ENCODE data around the gene CDY2A.
"Not testable (repeated sequence)": the region's sequence is repeated elsewhere in the genome, so short reads cannot be mapped to it uniquely, and the experiment has no call there.

CDY2A gene, protein sequence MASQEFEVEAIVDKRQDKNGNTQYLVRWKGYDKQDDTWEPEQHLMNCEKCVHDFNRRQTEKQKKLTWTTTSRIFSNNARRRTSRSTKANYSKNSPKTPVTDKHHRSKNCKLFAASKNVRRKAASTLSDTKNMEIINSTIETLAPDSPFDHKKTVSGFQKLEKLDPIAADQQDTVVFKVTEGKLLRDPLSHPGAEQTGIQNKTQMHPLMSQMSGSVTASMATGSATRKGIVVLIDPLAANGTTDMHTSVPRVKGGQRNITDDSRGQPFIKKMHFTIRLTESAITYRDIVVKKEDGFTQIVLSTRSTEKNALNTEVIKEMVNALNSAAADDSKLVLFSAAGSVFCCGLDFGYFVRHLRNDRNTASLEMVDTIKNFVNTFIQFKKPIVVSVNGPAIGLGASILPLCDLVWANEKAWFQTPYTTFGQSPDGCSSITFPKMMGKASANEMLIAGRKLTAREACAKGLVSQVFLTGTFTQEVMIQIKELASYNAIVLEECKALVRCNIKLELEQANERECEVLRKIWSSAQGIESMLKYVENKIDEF

DNA sequence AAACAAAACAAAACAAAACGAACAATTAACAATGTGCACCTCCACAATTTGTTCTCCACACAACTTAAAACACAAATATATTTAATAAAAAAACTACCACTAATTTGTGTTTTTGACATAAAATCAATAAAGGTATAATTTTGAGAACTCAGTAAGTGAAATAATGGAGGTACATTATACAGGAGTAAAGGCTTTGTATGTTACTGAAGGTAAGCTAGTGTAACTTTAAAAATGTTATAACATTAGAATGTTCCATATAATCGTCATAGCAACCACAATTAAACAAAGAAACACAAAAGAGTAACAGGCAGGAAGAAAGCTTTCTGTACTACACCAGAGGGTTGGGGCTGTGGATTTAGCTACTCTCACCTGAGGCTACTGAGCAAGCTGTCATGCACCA is at the start of gene CDY2A:
Gene CDY2A (plus strand): TSS at position 301 of the 400 bp plus-strand sequence. CDS start 328 bp downstream, outside the sequence.
- DNase-seq: not testable (repeated sequence)

DNA sequence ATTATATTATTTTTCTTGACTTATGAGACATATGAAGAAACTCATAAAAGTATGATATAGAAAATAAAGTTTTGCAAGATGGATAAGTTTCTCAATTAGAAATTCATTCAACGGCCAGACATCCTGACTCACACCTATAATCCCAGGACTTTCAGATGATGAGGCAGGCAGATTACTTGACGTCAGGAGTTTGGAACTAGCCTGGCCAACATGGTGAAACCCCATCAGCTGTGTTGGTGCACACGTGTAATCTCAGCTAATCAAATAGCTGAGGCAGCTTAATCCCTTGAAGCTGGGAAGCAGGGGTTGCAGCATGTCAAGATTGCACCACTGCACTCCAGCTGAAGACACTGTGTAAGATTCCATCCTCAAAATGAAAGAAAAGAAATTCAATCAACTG is 28.0 kb upstream of the CDY2A start:
- not testable (repeated sequence) for DNase-seq

DNA sequence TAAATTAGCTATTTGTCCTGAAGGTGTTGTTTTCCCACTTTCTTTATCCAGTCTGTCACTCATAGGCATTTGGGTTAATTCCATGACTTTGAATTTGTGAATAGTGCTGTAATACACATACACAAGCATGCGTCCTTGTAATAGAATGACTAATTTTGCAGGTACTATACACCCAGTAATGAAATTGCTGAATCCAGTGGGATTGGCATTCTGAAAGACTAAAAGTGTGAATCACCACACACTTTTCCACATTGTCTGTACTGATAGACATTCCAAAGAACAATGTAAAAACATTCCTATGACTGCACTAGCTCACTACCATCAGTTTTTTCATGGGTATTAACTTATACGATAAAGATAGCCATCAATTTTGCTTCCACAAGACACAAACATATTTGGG is 27.3 kb upstream of the CDY2A start:
- not testable (repeated sequence) for DNase-seq

DNA sequence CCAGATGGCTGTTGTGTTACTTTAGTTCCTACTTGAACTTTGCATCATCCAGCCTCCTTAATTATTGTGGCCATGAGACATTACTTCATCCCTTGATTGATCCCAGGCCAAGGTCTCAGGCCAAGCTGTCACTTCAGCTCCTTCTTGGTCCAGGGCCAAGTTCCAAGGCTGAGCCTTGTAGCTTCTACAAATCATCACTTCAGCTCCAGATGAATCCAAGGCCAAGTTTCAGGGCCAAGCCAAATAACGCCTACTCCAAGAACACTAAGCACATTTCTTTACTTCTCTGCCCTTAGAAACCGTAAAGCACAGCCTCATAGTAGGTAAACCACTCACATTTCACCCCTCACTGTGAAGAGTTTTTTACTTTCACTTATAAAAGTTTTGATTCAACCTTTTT is 1.7 kb upstream of the CDY2A start:
- not testable (repeated sequence) for DNase-seq

DNA sequence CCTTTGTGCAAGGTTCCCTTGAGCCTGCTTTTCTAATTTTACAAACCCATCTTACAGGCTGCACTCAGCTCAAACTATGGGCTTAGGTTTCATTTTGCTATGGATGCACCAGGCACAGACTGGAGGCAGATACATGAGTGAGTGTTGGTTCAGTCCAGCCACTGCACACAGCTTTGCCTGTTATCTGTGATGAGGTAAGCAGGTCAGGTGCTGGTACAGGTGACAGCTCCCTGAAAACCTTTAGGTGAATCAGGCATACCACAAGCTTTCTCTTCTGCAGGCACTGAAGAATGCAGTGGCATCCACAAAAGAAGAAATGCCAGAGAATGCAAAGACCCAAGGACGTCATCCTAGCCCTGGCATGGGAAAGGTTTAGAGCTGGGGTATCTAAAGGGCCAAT is 3.3 kb downstream of the CDY2A start:
- DNase-seq: not testable (repeated sequence)

DNA sequence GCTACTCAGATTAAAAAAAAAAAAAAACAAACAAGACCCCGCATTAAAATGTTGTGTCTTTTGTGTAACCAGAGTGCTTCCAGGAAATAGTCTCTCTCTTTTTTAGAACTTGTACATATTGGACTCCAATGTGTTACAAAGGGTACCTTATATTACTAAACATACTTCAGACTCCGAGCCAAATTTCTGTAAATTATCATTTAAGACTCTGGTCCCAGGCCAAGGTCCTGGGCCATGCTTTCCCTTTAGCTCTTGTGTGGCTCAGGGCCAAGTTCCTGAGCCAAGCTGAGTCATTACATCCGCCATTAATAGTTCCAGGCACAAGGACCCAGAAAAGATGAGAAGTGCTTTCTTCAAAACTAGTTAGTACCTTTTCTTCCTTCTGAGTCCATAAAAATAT is 4.6 kb downstream of the CDY2A start:
- not testable (repeated sequence) for DNase-seq

DNA sequence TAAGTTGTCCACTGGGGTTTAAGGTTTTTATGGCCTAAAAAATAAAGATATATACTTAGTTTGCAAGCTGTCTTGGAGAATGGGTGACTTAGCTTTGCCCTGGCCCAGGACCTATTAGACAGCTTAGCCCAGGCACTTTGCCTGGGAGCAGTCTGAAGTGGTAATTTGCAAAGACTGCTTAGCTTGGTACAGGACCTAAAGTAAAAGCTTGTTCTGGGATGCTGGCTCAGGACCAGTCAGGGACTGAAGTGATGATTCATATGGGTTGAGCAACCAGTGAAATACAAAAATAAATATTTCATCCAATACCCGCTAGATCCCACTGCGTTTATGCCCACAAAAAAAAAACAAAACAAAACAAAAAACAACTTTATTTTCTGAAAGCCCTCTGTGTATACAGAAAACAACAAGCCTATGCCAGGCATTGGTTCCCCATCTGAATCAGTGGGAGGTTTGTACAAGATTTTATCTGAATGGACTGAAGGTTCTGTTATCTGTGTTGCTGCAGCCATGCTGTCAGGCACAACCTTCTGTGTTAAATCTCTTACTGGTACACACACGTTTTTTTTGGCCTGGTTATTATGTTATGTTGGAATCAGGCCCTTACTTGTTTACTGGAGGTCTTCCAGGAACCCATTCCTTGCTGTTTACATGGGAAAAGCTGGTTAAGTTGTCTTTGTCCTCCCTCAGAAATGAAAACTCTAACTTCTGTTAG is 8.7 kb downstream of the CDY2A start:
- DNase-seq: not testable (repeated sequence)

DNA sequence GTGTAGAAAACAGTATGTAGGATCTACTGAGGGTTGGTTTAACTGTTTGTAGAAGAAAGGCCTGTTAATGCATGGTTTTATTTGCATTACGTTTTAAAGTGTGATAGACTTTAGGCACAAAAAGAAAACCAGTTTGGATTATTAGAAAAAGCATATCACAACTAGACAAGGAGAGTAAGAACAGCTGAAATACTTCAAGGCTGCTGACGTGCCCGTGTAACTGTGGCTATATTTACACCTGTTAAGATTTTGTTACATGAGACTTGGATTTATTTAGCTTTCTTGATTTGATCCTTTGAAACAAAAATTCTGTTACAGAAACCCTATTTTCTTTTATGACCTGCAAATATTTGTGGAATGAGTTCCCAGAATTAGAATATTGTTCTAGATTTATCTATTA is 9.3 kb downstream of the CDY2A start:
- DNase-seq: not testable (repeated sequence)

DNA sequence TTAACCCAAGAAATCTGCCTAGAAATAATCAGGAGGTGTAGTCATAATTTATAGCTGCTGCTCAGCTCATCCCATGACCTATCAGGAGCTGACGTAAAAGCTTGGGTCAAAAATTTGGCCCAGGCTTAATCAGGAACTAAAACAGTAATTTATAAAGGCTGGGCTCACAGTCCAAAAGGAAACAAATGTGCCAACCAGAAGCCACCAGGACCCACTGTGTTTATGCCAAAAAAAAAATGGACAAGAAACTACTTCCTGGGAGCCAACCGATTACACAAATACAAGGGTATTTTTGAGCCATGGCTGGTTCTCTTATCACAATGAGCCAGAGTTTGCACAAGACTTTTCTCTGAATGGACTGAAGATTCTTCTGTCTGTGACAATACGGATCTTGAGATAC is 19.4 kb downstream of the CDY2A start:
- not testable (repeated sequence) for DNase-seq

DNA sequence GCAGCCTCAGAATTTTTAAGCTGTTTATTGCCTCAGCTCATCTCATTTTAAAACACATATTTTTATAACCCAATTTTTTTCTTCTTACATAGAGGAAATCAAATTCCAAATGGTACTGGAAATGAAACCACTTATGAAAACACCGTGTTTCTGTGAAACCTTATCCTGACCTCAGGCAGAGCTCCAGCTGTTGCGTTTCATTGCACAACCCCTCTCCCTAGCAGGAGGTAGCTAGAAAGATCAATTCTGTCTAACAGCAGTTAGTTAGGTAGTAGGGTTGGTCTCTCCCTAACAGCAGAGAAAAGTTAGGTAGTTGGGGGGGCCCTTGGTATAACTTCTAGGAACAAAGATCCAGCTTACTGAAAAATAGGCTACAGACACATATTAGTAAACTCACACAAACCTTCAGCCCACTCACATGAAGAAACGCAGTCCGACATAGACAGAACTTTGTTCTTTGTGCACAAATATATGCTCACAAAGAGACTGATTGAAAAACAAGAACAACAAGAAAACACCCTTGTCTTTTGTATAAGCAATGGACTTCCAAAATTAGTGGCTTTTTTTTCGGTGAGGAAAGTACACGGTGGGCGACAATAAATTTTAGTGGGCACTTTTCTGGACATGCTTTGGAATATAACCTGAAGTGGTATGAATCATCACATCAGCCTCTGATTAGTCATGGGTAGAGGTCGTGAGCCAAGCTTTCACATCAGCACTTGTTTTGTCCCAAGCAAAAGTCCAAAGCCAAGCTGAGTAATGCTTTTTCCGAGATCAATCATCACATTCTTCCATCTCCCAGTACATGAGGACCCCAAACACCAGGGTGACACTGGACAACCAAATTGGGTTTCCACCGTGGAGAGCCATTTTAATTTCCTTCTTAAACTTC is 22.8 kb downstream of the CDY2A start:
- DNase-seq: not testable (repeated sequence)

DNA sequence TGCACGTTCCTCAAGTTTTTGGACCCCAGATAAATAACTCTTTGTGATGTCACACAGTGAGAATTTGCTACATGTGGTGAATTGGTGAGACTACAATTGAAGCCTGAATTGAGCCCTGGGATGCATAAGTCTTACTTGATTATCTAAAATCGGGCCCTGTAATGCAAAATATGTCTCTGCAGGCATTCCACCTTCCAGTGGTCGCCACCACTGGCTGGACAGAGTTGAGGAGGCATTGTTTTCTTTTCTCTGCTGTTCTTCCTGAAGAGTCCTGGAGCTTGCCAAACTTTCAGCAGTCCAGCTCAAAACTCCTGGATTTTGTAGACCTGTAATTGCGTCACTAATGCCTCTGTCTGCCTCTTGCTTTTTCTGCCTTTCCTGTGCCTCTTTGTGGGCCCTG is 23.5 kb downstream of the CDY2A start:
- DNase-seq: not testable (repeated sequence)

DNA sequence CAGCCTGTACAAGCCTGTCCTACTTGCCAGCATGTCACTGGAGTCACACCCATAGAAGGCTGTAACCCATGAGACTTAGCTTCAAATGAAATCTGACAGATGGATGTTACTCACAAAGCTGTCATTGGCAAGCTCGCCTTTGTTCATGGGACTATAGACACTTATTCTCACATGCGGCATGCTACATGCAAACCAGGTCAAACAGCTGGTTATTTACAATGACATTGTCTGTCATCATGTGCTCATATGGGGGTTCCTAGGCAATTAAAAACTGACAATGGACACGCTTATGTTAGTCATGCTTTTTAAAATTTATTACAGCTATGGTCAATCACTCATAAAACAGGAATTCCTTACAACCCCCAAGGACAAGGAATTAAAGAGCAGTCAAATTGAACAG is 30.9 kb downstream of the CDY2A start:
- not testable (repeated sequence) for DNase-seq

DNA sequence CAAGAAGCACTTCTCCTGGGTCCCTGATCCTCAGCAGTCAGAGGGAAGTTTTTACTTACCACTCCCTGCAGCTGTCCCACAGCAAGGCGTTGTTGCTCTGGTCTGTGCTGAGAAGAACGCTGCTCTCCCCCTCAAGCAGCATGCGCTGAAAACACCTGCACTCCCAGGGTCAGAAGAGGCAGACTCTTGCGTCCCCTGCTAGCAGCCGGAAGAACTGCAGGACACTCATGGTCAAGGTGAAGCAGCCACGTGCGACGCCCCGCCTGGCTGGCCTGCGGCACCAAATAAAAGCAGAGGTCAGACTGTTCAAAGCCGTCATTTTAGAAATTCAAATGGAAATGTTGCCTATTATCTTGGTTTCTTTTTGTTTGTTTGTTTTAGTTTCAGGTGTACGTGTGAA is 47.9 kb downstream of the CDY2A start:
- DNase-seq: not testable (repeated sequence)
